B cell (primary cell): ENCODE data around the gene RMND1. TPM values are rescaled to one million over a fixed set of nuclear protein-coding genes. Genes with fewer than 3 reads are reported as not detected.
"Not testable (repeated sequence)": the region's sequence is repeated elsewhere in the genome, so short reads cannot be mapped to it uniquely, and the experiment has no call there.

Source experiments
- ATAC-seq: fragments of 200-7000 bp; cut with Tn5 transposase; one replicate; pipeline ENCODE4 v1.10.0; 2021; ENCODE audit warnings: low read depth, mild to moderate bottlenecking, moderate number of reproducible peaks, moderate library complexity
- CTCF ChIA-PET: fragments of 350-600 bp; sonication (Branson Sonifier 250); formaldehyde crosslinking; loops from one replicate; lab custom pipeline; 2021; ENCODE audit warnings: antibody characterized with exemption, inconsistent platforms; lab: Charles Lee
- POLR2A ChIA-PET: fragments of 350-600 bp; sonication (Branson Sonifier 250); formaldehyde crosslinking; loops from one replicate; lab custom pipeline; 2021; ENCODE audit warnings: antibody characterized with exemption; lab: Charles Lee
- DNase-seq: peaks from one replicate; pipeline ENCODE4 v3.0.0; 2013
- H2AFZ ChIP-seq: 2 replicates; pipeline ENCODE4 v1.6.1; 2012; ENCODE audit warnings: mild to moderate bottlenecking, low read depth, low read length; ENCODE audit not compliant: insufficient read depth, poor library complexity, severe bottlenecking
- H3K27ac ChIP-seq, 2 donors: 1 replicate in 1 of 2; 2 replicates in 1 of 2; pipeline ENCODE4 v1.5.1; 2012 to 2013; ENCODE audit warnings: low read length in 2 of 2, mild to moderate bottlenecking in 2 of 2, moderate library complexity in 1 of 2
- H3K27me3 ChIP-seq, 4 experiments: fragments of 200-600 bp in 1 of 4; sonication (generic) in 1 of 4; replicated peaks in 1 of 4; 1 replicate in 2 of 4; 2 replicates in 2 of 4; pipeline versions ENCODE4 v1.6.1 to v1.7.0; 2013 to 2016; ENCODE audit warnings: low read length in 3 of 4, mild to moderate bottlenecking in 2 of 4, mixed read lengths in 1 of 4, moderate library complexity in 1 of 4; ENCODE audit not compliant: insufficient read depth in 4 of 4, control insufficient read depth in 3 of 4; ENCODE audit errors: control extremely low read depth in 1 of 4
- H3K36me3 ChIP-seq, 2 experiments: replicated peaks in 1 of 2; 1 replicate in 1 of 2; 2 replicates in 1 of 2; pipeline versions ENCODE4 v1.6.1 to v1.7.1; 2013; ENCODE audit warnings: low read length in 1 of 2; ENCODE audit not compliant: insufficient read depth in 2 of 2, control insufficient read depth in 1 of 2; ENCODE audit errors: control extremely low read depth in 1 of 2, extremely low read depth in 1 of 2
- H3K4me1 ChIP-seq, 2 donors: fragments of 200-600 bp in 1 of 2; sonication (generic) in 1 of 2; 1 replicate in 1 of 2; 2 replicates in 1 of 2; pipeline versions ENCODE4 v1.5.1 to v1.6.1; 2013 to 2017; ENCODE audit warnings: low read length in 2 of 2; ENCODE audit not compliant: control insufficient read depth in 2 of 2, insufficient read depth in 2 of 2
- H3K4me2 ChIP-seq: replicated peaks from 2 replicates; pipeline ENCODE3; 2012; ENCODE audit warnings: mild to moderate bottlenecking, low read depth, low read length; ENCODE audit not compliant: poor library complexity, severe bottlenecking
- H3K4me3 ChIP-seq, 5 experiments: fragments of 200-600 bp in 1 of 5; sonication (generic) in 1 of 5; 1 replicate in 3 of 5; 2 replicates in 2 of 5; pipeline versions ENCODE4 v1.5.1 to v1.7.0; 2011 to 2016; ENCODE audit warnings: low read length in 4 of 5, mild to moderate bottlenecking in 4 of 5, low read depth in 2 of 5, control low read depth in 1 of 5, moderate library complexity in 1 of 5; ENCODE audit not compliant: insufficient read depth in 1 of 5; ENCODE audit errors: control extremely low read depth in 1 of 5, extremely low read depth in 1 of 5
- H3K79me2 ChIP-seq: fragments of 200-600 bp; sonication (generic); one replicate; pipeline ENCODE4 v1.6.0; 2016; ENCODE audit warnings: low read length; ENCODE audit not compliant: control insufficient read depth, insufficient read depth
- H3K9ac ChIP-seq: fragments of 200-600 bp; sonication (generic); 2 replicates; pipeline ENCODE4 v1.6.1; 2017; ENCODE audit warnings: mild to moderate bottlenecking, low read length, moderate library complexity
- H3K9me3 ChIP-seq, 3 donors: one replicate each; pipeline versions ENCODE4 v1.6.1 to v1.7.1; 2013; ENCODE audit warnings: low read length in 2 of 3; ENCODE audit not compliant: control insufficient read depth in 2 of 3, insufficient read depth in 1 of 3; ENCODE audit errors: control extremely low read depth in 1 of 3
- H4K20me1 ChIP-seq: 2 replicates; pipeline ENCODE4 v1.6.0; 2012; ENCODE audit warnings: mild to moderate bottlenecking, low read length; ENCODE audit not compliant: insufficient read depth, control insufficient read depth, poor library complexity, severe bottlenecking
- H3K27ac Mint-ChIP-seq: one replicate; pipeline ENCODE4 v1.8.0; 2021; ENCODE audit warnings: mixed read lengths
- H3K27me3 Mint-ChIP-seq: one replicate; pipeline ENCODE4 v1.8.0; 2021; ENCODE audit warnings: mixed read lengths
- H3K4me1 Mint-ChIP-seq: one replicate; pipeline ENCODE4 v1.8.0; 2021; ENCODE audit warnings: mixed read lengths
- H3K4me3 Mint-ChIP-seq: one replicate; pipeline ENCODE4 v1.8.0; 2021; ENCODE audit warnings: mixed read lengths
- H3K9me3 Mint-ChIP-seq: one replicate; pipeline ENCODE4 v1.8.0; 2022; ENCODE audit warnings: mixed read lengths; ENCODE audit not compliant: insufficient read depth
- EZH2 ChIP-seq: IDR thresholded peaks from 2 replicates; pipeline ENCODE4 v1.6.1; 2012; ENCODE audit warnings: borderline replicate concordance, low read depth, mild to moderate bottlenecking, moderate library complexity, low read length; ENCODE audit not compliant: insufficient read depth, poor library complexity, severe bottlenecking
- WGBS: methylation state at CpG from one replicate; pipeline ENCODE4 v1.1.5; 2013; ENCODE audit warnings: missing lambda C conversion rate; ENCODE audit not compliant: insufficient coverage; 5-methylcytosine and 5-hydroxymethylcytosine counted together
- intact Hi-C: fragments of 100-400 bp; cut with micrococcal nuclease; formaldehyde crosslinking; loops from one replicate; pipeline ENCODE4 v1.10.0; 2022
- polyA plus RNA-seq: library from polyadenylated mRNA; depleted of rRNA; stranded (reverse); fragments of >200 nt; gene quantifications from 2 replicates; pipeline ENCODE4 v1.2.3, GENCODE V29; 2012
- total RNA-seq, 2 donors: library from RNA; stranded (reverse); fragments of 120-200 nt in 1 of 2; gene quantifications; 1 replicate in 1 of 2; 2 replicates in 1 of 2; pipeline versions ENCODE4 v1.2.3 to v1.2.4, GENCODE V29; 2013 to 2022
- TF ChIP-seq, protein P1 (sequence below): fragments of 200-600 bp; IDR thresholded peaks from one replicate; pipeline ENCODE4 v1.8.0; 2022; ENCODE audit warnings: antibody characterized with exemption, mild to moderate bottlenecking

RMND1 gene
- total and polyA plus RNA-seq, 2 donors (not counting 1 experiment from before 2014, with no cell fraction given), result 4.3 to 15.7 TPM

DNA sequence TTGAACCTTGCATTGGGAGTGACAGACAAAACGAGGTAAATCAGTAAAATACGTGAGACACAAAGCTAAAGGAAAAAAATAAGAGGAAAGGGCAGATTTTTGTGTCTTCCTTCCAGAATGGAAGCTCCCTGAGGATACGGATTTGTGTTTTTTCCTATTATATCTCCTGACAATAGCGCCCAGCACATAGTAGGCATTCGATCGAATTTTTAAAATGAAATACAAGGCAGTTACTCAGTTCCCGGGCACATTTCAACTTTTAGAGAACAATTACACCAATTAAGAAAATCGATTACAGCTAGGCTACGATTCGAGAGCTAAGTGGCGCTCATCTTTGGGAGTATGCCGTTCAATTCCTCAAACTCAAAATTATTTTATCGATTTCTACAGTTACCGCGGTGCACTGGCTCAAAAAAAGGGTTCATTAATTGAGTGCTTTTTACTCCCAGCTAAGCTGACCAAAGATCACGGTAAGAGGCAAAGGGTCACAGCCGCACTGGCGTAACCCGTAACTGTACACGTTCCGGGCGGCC, 443 bp downstream of the RMND1 start:
- no peaks in the 10 kb centered on the region for H3K9me3 Mint-ChIP-seq
- H3K4me1 Mint-ChIP-seq, result peaks cover 31% of the 10 kb centered on the region
- H4K20me1 ChIP-seq, result no peaks in the 10 kb centered on the region
- H3K4me3 Mint-ChIP-seq, result peak overlapping the region; percentile 97
- no peak for DNase-seq
- H3K4me2 ChIP-seq, result peak overlapping the region; percentile 84
- H3K79me2 ChIP-seq, result peaks cover 43% of the 10 kb centered on the region
- H3K27me3 Mint-ChIP-seq, result no peaks in the 10 kb centered on the region
- intact Hi-C loops, result loop anchor here (5.0 to 10.0 kb wide), 2 partner anchors 851 to 1707 kb away; partner anchors contain the start of genes NUP43 and PCMT1
- peak overlapping the region in 1 of 2 donors; percentile 88 for H3K27ac ChIP-seq
- peak overlapping the region; percentile 74 to 94 (median 80) for H3K4me3 ChIP-seq
- peak overlapping the region; percentile 88 for H3K27ac Mint-ChIP-seq
- H3K9ac ChIP-seq, result peak overlapping the region; percentile 84
- peak overlapping the region; percentile 96 for H2AFZ ChIP-seq
- CTCF ChIA-PET, result interaction anchor here (0.9 to 3.3 kb wide), 6 partner anchors 10 to 437 kb away, joined by 3 to 11 read pairs (median 6); no protein-coding TSS in a partner anchor
- peaks cover 18 to 20% of the 10 kb centered on the region in 2 donors for H3K4me1 ChIP-seq
- H3K27me3 ChIP-seq, result no peaks in the 10 kb centered on the region
- no peaks in the 10 kb centered on the region for H3K36me3 ChIP-seq
- no peak for ATAC-seq
- POLR2A ChIA-PET, result interaction anchor here (2.1 kb wide), 1 partner anchor 61 kb away, joined by 16 read pairs; no protein-coding TSS in a partner anchor
- 1% methylated on average over 20 of the region's 22 CpGs for WGBS
- no peaks in the 10 kb centered on the region for H3K9me3 ChIP-seq
- TF ChIP-seq EZH2, result no peak
- TF ChIP-seq, protein P1, sequence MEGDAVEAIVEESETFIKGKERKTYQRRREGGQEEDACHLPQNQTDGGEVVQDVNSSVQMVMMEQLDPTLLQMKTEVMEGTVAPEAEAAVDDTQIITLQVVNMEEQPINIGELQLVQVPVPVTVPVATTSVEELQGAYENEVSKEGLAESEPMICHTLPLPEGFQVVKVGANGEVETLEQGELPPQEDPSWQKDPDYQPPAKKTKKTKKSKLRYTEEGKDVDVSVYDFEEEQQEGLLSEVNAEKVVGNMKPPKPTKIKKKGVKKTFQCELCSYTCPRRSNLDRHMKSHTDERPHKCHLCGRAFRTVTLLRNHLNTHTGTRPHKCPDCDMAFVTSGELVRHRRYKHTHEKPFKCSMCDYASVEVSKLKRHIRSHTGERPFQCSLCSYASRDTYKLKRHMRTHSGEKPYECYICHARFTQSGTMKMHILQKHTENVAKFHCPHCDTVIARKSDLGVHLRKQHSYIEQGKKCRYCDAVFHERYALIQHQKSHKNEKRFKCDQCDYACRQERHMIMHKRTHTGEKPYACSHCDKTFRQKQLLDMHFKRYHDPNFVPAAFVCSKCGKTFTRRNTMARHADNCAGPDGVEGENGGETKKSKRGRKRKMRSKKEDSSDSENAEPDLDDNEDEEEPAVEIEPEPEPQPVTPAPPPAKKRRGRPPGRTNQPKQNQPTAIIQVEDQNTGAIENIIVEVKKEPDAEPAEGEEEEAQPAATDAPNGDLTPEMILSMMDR, result no peak

DNA sequence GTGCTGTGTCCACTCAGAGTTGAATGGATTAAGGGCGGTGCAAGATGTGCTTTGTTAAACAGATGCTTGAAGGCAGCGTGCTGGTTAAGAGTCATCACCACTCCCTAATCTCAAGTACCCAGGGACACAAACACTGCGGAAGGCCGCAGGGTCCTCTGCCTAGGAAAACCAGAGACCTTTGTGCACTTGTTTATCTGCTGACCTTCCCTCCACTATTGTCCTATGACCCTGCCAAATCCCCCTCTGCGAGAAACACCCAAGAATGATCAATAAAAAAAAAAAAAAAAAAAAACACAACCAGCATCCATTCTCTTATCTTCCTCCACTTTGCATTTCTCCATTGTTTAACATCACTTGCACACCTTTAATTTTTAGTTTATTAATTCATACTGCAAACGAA, 998 bp downstream of the RMND1 start:
- not testable (repeated sequence) for H3K9me3 Mint-ChIP-seq, H3K9me3 ChIP-seq, DNase-seq, H3K27me3 ChIP-seq, ATAC-seq, H3K36me3 ChIP-seq, H4K20me1 ChIP-seq, H3K27ac ChIP-seq, H3K27me3 Mint-ChIP-seq, H3K27ac Mint-ChIP-seq
- ChIA-PET CTCF (interaction anchor here (0.9 to 3.3 kb wide), 6 partner anchors 9 to 437 kb away, joined by 3 to 11 read pairs (median 6); no protein-coding TSS in a partner anchor), POLR2A (interaction anchor here (2.1 kb wide), 1 partner anchor 61 kb away, joined by 16 read pairs; no protein-coding TSS in a partner anchor)
- H3K4me1 ChIP-seq, result peaks cover 18 to 20% of the 10 kb centered on the region in 2 donors
- H3K4me1 Mint-ChIP-seq, result peaks cover 29% of the 10 kb centered on the region
- peak overlapping the region; percentile 96 for H2AFZ ChIP-seq
- H3K9ac ChIP-seq, result peak overlapping the region; percentile 84
- H3K79me2 ChIP-seq, result peaks cover 45% of the 10 kb centered on the region
- peak overlapping the region in 1 of 5 experiments; percentile 94 for H3K4me3 ChIP-seq
- intact Hi-C loops, result loop anchor here (5.0 to 10.0 kb wide), 2 partner anchors 851 to 1706 kb away; partner anchors contain the start of genes NUP43 and PCMT1
- WGBS, result 80% methylated on average over 1 of the region's 6 CpGs
- H3K4me2 ChIP-seq, result peak overlapping the region; percentile 84
- peak overlapping the region; percentile 97 for H3K4me3 Mint-ChIP-seq
